ENCODE data around the gene BZW2.
A peak's percentile ranks its signal among the peaks of the same experiment; 100 is the strongest.

The BZW2 gene

DNA sequence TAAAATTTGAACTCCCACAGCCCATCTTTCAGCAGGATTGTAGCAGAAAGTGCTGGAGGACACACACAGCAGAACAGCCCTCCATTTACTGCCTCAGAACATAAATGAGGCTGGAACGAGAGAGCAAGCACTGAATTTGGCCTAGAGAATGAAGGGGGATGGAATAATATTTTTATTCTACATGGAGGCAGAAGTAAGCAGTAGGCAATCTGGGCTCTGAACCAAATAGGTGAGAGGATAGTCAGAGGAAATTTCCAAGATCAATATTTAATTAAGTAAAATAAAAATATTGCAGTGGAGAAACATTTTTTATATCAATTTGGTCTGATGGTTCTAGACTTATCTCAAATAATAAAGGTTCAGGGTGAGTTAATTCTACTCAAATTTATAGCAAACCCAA is 78.4 kb downstream of the BZW2 start:
- no peak for DNase-seq

DNA sequence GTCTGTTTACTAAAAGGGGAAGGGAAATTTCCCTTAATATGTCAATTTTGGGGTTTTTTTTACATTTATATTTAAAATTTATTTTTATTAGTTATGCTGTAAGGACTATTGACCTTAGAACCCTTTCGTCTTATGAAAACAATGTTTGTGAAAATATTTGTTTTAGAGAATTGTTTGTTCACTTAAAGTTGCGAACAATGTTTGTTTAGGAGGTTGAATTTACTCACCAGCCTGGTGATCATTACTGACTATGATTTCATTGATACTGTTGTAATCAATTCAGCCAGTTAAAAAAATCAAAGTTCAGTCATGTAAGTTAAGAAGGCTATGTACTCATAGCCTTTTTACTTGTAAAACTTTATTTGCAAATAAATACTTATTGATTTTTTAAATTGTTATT is 80.2 kb downstream of the BZW2 start:
- DNase-seq, result no peak

DNA sequence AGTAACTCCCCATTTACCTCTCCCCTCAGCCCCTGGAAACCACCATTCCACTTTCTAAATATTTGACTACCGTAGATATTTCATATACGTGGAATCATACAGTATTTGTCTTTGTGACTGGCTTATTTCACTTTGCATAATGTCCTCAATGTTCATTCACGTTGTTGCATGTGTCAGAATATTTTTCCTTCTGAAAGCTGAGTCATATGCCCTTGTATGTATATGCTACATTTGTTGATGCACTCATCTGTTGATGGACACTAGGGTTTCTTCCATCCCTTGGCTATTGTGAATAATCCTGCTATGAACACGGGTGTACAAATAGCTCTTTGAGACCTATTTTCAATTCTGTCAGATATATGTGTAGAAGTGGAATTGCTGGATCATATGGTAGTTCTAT is 81.8 kb downstream of the BZW2 start:
- no peak for DNase-seq

DNA sequence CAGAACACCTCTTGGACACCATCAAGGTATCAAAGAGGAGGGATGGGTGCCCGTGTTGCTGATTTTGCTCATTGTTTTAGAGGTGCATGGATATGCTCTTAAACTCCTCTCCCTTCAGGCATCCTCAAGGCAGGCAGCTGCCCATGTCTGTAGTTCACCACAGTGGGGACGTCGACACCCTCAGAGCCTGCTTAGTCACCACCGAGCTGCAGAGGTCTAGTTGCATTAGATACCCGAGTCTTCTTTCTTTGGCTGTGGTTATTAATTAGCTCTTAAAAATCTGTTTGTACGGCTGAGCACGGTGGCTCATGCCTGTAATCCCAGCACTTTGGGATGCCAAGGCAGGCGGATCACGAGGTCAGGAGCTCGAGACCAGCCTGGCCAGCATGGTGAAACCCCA is 82.8 kb downstream of the BZW2 start:
- no peak for DNase-seq

DNA sequence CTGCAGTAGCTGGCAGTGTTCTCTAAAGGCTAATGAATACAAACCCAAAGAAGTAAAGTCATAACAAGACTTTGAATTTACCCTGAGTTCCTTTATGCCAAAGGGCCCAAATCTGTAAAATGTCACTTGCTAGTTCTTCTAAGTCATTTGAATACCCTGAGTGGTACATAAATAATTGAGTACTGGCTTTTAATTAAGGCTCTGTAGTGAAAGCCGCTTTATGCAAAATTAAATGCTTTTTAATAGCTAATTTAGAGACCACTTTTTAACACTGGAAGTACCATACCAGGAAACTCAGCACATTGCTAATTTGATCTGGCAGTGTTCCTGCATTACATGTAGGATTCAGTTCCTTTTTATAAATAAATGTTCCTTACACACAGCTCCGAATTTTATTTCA is 83.6 kb downstream of the BZW2 start:
- DNase-seq, result no peak

DNA sequence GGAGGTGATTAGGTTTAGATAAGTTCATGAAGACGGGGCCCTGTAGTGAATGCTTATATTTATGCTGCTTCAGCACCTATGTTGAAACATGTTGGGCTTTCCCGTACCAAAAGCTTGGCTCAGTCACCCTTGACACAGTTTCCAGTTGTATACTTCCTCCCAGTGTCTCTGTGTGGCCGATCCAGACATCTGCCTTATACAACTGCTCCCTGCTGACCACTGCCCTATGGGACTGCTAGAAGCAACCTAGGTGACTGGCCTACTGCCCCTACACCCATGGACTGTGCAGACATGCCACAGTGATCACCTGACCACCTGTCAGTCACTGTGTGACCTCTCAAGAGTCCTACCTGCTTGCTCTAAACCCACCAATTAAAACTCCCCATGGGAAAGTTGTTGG is 85.0 kb downstream of the BZW2 start:
- no peak for DNase-seq

DNA sequence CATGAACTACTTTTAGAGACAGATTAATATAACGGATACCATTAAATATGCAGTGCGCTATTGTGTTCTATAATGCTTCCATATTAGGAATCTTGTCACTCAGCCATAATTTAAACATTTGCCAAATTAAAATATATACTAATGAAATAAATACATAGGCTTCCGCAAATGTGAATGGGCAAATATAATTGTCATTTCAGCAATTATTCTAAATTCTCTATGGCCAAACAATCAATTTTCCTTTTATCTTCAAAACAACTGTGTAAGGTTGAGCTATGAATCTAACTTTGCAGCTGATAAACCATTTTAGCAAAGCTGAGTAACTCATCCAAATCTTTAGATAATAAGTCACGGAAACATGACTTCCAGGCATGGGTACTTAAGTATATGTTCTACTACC is 86.8 kb downstream of the BZW2 start:
- DNase-seq, result no peak

DNA sequence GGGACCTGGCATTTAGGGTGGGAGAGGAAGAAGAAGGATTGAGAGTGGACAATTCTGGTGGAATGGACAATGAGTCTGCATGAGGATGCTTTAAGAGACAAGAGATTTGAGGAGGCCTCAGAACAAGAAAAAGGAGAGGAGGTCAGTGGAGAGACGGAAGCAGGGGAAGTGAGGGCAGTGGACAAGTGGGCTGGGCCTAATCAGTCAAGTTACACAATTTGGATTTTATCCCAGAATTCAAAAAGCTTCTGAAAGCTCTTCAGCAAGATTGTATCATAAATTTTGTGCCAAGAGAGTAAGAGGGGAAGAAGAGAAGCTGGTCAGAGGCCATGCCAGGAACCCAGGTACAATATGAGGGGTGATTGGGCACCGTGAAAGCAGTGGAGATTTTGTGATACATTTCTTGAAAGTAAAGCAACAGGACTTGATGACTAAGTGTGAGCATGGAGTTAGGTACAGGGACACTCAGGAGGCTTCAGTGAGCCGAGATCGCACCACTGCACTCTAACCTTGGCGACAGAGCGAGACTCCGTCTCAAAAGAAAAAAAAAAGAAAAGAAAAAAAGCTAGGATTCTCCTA is 88.3 kb downstream of the BZW2 start:
- DNase-seq, result no peak

DNA sequence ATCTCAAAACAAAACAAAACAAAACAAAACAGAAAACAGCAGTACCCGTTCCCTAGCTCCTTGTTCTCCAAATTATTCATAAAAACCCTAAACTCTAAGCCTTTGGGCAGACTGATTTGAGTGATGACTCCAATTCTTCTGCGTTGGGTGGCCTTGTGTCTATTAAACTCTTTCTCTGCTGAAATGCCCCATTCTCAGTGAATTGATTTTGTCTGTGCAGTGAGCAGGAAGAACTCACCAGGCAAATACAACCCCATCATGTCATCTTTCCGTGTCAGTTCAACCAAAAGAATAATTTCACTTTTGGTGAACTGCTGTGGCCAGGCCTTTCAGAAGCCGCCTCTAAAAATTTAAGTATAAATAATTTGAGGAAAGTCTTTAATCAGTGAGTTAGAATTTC is 89.0 kb downstream of the BZW2 start:
- no peak for DNase-seq

DNA sequence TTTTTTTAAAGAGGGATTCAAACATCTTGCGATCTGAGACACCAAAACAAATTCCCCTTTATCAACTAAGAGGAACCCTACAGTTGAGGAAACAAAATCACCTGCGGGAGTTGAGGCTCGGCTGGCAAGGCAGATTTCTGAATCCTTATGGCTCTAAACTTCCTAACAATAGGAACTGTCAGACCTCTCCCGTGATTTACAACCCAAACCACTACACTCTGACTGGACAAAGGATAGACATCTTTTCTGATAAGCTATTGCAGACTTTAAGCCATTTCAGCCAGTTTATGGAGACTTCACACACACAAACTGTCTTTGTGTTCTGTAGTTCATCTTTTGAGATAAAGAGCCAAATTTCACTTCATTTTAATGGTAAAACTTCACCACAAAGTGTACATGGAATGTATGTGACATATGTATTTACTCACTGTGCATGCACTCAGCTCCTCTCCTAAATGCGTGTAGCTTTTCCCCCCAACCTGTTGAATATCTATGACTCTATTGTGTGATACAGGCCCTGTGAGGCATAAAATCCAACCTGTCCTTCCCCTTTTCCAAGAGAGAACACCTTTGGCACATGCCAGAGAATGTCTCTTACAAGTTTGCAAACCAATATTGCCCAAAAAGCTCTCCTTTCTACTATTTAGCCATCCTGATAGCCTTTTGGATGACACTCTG is 92.2 kb downstream of the BZW2 start:
- DNase-seq, result peak in 1 of 3 experiments; percentile 15

DNA sequence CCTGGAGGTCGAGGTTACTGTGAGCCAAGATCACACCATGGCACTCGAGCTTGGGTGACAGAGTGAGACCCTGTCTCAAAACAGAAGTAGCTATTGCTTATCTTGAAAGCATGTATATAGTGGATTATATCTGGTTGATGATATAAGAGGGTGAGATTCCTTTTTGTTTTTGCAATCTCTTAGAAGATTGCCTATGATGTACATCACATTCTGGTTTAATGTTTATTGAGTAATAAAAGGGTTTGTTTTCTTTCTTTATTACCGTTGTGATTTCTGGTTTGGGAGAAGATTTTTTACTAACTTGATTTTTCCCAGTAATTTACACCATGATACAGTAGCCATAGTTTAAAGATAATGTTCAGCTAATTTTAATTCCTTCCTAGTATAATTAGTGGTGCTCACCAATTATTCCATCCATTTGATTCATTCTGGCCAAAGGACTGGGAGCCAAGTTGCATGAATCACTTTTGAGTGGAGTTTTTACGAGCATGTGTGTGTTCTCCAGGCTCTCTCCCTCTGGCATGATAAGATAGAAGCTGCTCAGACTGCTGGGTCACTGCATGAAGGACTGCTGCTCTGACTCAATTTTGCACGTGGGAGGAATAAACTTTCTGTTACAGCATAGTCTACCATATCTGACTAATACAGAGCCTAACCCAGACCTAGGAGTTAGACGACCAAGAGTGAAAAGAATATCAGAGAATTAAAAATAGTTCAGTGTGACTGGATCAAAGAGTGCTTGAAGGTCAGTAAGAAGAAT is 94.1 kb downstream of the BZW2 start:
- peak in 1 of 3 experiments; percentile 19 for DNase-seq

DNA sequence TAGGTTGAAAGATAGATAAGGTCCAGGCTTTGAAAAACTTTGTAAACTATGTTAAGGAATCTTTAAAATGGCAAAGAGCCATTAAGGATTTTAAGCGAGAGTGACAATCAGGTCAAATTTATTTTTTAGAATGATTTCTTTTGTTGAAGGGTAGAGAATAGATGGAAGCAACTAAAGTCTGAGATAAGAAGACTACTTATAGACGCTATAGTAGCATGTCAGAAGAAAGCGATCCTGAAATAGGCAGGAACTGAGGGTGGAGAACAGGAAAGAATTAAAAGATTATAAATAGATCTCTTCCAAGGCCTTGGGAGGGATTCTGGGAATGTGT is 94.6 kb downstream of the BZW2 start:
- no peak for DNase-seq

DNA sequence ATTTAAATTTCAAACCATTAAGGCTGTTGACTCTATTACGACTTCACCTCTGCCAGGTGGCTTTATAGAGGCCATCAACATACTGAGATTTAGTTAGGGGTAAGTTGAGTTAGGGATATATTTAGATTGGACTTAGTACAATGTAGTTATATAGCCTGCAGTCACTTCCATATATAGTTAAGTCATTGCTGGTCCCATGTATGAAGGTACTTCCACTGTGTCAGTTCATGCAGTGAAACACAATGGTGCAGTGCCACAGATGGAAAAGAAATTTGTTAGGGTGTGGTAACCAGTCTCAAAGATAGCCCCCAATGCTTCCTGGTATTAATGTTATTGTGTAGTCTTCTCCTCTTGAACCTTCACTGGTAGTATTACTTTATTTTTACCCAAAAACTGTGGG is 95.0 kb downstream of the BZW2 start:
- DNase-seq, result no peak

DNA sequence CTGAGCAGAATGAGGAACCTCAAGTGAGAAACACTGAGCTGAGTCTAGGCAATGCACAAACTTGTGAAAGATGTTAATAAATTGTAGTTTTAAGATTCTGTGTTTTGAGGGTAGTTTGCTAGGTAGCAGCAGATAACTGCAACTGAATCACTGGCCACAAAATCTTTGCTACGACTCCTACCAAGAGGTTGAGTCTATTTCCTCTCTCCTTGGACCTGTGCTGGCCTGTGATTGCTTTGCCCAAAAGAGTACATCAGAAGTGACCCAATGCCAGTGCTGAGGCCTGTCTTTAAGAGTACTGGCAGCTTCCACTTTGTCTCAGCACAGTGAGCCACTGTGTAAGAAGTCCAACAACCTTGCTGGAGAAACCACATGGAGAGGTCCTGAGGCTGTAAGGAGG is 95.7 kb downstream of the BZW2 start:
- no peak for DNase-seq

DNA sequence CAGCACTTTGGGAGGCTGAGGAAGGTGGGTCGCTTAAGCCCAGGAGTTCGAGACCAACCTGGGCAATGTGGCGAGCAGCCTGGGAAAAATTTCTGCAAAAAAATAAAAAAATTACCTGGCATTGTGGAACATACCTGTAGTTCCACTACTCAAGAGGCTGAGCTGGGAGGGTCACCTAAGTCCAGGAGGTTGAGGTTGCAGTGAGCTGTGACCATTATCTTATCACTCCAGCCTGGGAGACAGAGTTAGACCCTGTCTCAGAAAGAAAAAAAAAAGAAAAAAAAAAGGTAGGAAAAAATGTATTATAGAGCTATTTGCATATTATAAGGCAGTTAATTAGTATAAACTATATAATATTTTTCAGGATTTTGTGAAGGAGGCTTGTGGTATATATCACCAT is 96.6 kb downstream of the BZW2 start:
- no peak for DNase-seq

DNA sequence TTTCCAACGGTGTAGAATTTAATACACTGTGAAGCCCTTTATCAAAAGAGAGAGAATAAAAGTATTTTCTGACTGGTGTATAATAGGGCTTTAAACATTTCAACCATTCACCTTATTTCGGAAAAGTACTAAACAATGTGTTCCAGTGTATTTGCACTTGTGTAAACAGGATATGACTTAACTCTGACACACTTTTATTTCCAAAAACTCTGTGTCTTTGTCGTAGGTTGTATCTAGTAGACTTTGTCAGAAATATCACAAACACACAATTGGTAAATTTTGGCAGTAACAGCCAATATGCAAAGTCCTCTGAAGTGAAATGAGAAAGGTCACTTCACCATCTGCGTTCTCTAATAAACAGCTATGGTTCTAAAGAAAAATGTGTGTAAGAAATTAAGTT is 97.3 kb downstream of the BZW2 start:
- DNase-seq, result no peak

DNA sequence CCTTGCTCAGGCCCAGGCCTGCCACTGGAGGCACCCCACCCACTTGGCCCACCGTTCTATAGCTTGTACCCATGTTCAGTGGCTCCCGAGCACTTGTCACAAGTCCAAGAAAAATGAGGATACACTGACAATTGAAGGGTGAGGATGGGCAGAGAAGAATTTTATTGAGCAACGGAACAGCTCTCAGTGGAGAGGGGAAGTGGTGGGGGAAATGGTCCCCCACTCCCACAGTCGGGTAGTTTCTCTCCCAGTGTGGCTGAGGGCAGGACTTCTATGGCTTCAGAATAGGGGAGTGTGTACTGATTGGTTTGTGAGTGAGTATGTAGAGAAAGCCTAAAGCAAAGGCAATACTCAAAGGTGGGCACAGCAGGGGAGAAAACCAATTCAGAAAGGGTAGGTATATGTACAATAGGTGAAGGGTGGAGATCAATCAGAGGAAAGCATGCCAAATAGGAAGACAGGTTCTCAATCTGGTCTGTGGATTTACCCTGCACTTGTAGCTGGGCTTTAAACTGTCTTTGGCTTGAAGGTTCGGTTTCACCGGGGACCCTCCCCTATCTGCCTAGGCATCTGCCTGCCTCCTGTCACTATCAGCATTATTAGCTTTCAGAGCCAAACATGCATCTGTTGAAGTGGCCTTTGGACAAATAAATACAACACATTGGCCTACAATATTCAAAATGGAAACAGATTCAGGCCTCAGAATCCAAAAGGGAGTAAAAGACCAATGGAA is 98.7 kb downstream of the BZW2 start:
- no peak for DNase-seq

DNA sequence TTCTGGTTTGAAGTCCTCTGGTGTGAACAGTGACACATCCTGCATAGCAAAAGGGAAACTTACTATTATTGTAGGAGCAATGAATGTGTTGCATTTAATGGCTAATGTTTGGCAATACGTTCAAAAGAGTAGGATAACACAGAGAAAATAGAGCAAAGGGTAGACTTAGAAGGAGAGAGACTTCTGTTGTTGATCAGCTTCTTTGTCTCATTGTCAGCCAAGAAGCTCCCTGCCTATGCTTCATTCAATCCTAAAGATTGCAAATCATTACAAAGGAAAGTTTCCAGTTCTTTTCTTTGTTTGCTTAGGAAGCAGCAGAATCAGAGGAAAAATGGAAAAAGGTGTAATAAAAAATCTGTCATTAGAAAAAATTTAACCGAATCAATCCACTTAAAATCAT is 99.7 kb downstream of the BZW2 start:
- no peak for DNase-seq

DNA sequence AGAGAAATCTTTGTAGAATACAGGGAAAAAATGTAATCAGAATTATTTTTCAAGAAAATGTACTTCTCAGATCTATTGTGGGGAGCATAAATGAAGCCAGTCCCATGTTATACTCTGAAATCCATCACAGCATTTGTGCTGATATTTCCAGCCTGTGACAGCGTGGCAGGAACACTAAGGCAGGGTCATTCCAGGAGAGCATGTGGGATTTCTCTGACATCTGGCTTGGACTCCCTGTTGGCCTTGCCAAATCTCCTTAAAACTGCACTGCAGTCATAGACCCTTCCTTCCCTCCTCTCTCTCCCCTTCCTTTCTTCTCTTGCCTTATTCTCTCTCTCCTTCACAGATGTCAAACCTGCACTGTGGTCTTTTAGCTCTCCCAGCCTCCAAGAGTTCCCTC is 101.1 kb downstream of the BZW2 start:
- DNase-seq, result no peak

DNA sequence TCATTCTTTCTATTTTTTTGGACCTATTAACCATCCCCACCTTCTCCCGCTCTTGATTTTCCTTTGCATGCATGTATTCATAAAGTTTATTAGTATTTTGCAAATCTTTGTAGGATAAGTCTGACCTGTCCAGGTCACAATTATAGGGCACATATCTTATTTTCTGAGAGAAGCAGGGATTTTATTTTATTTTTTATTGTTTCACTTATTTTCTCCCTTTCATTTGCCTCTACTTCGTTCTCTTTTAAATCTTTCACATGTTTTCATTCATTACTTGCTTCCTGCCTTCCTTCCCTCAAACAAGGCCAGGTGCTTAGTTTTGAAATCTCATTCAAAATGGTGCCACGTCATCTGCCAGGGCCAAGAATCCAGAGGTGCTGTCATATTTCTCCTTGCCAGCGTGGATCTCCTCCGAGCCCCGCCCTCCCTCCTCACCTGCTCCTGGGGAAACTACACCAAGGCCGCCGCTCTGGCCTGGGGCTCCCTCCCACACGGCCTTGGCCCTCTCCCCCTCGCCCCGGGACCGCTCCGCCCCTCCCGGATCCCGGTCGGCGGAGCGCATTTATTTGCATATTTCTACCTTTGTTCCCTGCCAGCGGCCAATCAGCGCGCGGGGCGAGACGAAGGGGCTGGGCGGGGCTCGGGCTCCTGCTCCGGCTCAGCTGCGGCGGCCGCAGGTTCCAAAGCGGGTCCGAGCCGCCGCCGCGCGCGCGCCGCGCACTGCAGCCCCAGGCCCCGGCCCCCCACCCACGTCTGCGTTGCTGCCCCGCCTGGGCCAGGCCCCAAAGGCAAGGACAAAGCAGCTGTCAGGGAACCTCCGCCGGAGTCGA is 107.3 kb downstream of the BZW2 start, which contains the start of gene TSPAN13:
Gene TSPAN13 (plus strand): TSS at position 654 of the 830 bp plus-strand sequence. CDS start 213 bp downstream, outside the sequence.
- DNase-seq, result peak; percentile 95 to 99 (median 98)

DNA sequence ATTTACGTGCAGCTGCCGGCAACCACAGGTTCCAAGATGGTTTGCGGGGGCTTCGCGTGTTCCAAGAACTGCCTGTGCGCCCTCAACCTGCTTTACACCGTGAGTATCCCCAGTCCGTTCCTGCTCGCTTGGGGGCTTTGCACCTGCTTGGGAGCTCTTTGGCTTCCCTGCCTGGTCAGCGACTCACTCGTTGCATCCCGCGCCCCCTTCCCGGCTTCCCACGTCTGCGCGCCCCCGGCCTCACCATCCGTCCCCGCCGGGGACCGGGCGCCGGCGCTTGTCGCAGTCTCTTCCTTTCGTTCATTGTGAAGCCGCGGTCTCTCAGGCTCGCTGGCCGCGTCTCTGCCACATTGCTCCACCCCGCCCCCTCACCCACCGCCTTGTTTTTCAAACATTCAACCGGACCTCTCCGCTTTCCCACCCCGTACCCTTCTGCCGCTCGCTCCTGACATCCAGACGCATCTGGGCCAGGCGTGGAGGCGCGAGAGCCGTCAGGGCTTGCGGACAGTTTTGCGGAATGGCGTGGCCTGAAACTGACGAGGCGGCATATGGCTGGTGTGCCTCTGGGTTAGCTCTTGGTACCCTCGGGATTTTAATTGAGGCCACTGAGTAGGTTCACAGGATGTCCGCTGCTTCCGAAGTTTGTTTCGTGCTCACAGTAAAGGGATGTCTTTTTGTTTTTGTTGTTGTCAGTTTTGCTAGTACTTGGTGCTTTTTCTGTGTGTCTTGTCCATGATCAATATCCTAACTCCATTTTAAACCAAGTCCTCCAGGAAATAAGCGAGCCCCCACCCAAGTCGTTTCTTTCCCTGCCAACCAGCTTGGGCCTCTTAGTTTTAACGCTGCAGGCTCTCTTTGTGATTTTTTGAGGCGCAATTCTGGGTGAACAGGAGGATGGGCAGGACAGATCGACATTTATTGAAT is 108.2 kb downstream of the BZW2 start:
- DNase-seq, result peak; percentile 76 to 95 (median 94)

Data from NCI-H1417 (cell line).